Medulla oblongata (tissue), 1 donor: ENCODE data around the gene OR1F1.

Experiments used
- DNase-seq: peaks from one replicate; pipeline ENCODE4 v3.0.0-alpha.2; 2015; ENCODE audit errors: extremely low spot score

OR1F1 gene

DNA sequence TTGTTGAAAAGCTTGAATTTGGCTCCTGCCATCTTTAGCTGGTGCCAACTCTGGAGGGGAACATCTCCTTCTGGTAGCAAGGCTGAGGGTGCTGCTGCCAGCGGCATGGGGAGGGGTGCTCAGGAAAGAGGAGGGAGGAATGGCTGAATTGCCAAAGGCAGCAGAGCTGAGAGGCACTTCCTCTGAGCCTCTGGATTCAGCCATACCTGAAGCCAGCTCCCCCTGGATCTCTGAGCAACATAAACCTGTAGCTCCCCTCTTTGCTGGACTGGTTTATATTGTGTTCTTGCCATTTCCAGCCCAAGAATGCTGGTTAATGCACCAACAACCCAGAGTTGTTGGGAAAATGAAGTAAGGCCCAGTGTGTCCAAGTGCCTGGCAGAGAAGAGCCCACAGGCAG is 61.0 kb downstream of the OR1F1 start:
- DNase-seq = no peak

- no peak for DNase-seq
Measured at GRCh38 chr16:3249451-3249850, 61.4 kb downstream of the OR1F1 start.

DNA sequence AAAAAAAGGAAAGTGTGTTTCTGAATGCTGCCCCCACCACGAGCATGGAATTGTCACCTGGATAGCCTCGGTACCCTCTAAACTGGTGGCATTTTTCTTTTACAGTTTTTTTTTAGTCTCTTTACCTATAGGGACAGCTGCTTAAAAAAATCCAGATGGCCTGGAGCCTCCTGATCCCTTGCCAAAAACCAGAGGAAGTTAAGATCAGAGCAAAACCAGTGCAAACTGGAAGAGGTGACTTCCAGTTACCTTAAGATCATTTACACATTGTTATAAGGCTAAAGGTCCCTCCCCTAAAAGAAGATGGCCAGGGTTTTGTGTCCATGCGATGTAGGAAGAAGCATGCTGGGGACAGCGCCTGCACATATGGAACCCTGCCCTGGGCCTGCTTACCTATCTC is 65.0 kb downstream of the OR1F1 start:
- no peak for DNase-seq

DNA sequence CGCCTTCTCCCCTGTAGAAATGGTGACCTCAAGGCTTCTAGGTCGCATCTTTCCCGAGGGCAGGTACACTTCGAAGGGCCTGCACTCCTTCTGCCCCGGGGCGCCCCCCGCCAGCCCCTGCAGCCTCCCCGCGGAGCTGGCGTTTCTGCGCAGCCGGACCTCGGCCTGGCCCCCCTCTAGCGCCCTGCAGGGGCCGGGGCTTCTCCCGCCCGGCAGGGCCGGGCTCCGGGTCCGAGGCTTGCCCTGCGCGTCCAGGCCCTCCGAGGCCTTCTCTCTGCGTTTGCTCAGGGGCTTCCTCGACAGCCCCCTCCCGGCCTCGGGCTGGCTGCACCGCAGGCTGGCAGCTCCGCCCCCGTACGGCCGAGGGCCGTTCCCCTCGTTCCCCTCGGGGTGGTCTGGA is 66.3 kb downstream of the OR1F1 start:
- no peak for DNase-seq
